Activated T-helper 1 cell treated with anti-CD3 and anti-CD28 coated beads, Interleukin-12 subunit alpha, Interleukin-12 subunit beta, Interleukin-2, Interleukin-4 antibody, amounts not matched to agents 30 ng/mL and 10 ng/mL and 1 ng/mL, durations not matched to agents 14 hours and 24 hours and 36 hours (primary cell): ENCODE results near the gene SOX30. TPM values are rescaled to one million over a fixed set of nuclear protein-coding genes. Genes with fewer than 3 reads are reported as not detected.

Source experiments
- DNase-seq: peaks from one replicate; pipeline ENCODE4 v3.0.0; 2021; ENCODE audit warnings: low spot score
- H3K27ac Mint-ChIP-seq: one replicate; pipeline ENCODE4 v1.8.0; 2021; ENCODE audit warnings: mild to moderate bottlenecking, mixed read lengths
- H3K27me3 Mint-ChIP-seq: one replicate; pipeline ENCODE4 v1.8.0; 2022; ENCODE audit warnings: mild to moderate bottlenecking, moderate library complexity, mixed read lengths; ENCODE audit not compliant: insufficient read depth
- H3K36me3 Mint-ChIP-seq: one replicate; pipeline ENCODE4 v1.8.0; 2021; ENCODE audit warnings: low read depth, mixed read lengths
- H3K4me1 Mint-ChIP-seq: one replicate; pipeline ENCODE4 v1.8.0; 2021; ENCODE audit warnings: low read depth, mixed read lengths
- H3K4me3 Mint-ChIP-seq: one replicate; pipeline ENCODE4 v1.8.0; 2021; ENCODE audit warnings: mild to moderate bottlenecking, moderate library complexity, mixed read lengths
- H3K9me3 Mint-ChIP-seq: one replicate; pipeline ENCODE4 v1.8.0; 2021; ENCODE audit warnings: mixed read lengths
- intact Hi-C: fragments of 100-400 bp; cut with micrococcal nuclease; formaldehyde crosslinking; loops from one replicate; pipeline ENCODE4 v1.15.1; 2024
- total RNA-seq: library from RNA; stranded (reverse); gene quantifications from 2 replicates; pipeline ENCODE4 v1.2.3, GENCODE V29; 2022

Gene SOX30
- total RNA-seq, 1 donor from 2014 or later = 0.29 TPM

DNA sequence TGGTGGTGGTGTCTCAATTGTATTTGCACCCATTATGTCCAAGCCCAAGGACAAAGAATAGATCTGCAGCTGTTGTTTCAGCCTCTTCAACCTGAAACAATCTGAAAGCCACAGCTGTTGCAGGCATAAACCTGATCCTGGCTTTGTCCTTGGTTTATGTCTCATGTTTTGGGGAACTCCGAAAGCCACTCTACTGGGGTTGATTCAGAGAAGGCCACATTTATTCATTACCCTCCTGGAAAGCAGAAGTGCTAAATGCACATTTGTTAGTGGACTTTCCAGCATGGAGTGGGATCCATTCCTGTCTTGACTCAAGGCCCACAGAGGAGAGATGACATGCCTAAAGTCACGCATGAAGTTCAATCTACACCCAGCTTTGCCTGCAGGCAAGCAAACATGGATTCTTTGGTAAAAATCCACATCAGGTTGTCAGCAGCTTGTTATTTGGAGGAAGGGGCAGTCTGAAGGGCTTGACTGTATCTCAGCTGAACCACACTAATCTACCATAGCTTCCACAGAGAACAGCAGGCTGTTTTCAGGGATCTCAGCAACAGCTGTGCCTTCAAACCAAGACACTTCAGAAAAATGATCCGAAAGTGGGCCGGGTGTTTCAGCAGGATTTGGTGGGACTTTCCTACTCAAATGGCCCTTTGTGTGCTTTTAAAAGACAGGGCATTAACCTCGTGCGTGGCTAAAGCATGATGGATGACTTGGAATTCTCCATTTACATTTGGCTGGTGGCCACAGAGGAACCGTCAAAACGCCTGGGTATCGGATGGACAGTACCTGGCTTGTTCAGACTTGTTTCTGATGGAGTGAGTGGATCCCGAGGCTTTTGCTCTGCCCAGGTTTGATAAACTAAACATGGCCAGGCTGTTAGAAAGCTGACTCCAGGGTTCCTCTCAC lies 40.4 kb downstream of the SOX30 start:
- Mint-ChIP-seq H3K27ac (peak overlapping the region; percentile 55), H3K4me1 (peaks cover 70% of the 10 kb centered on the region), H3K9me3 (no peaks in the 10 kb centered on the region), H3K36me3 (peaks cover 6% of the 10 kb centered on the region), H3K4me3 (peak overlapping the region; percentile 21), H3K27me3 (no peaks in the 10 kb centered on the region)
- DNase-seq = no peak
- intact Hi-C loops = loop anchor here (1.0 kb wide), 3 partner anchors 9 to 30 kb away; no protein-coding TSS in a partner anchor

DNA sequence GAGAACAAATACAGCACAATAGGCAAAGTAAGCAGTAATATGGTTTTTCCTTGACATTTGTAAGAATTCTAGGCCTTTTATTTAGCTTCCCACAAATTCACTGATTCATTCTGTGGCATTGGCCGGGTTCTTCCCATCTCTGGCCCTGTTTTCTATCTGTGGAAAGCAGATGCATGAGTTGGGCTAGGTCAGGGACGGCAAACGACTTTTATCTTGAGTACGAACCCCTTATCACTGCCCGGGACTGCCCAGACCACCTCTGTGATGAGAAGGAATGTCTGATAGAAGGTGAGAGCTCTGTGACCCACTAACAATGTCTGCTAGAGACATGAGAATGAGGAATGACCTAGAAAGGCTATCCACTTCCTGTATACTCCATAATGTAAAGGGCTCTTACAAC lies 41.2 kb downstream of the SOX30 start:
- no peak overlapping the region for H3K4me3 Mint-ChIP-seq
- H3K36me3 Mint-ChIP-seq = peaks cover 6% of the 10 kb centered on the region
- DNase-seq = no peak
- intact Hi-C loops = loop anchor here (1.0 kb wide), 3 partner anchors 8 to 29 kb away; no protein-coding TSS in a partner anchor
- no peaks in the 10 kb centered on the region for H3K9me3 Mint-ChIP-seq
- H3K4me1 Mint-ChIP-seq = peaks cover 73% of the 10 kb centered on the region
- no peaks in the 10 kb centered on the region for H3K27me3 Mint-ChIP-seq
- H3K27ac Mint-ChIP-seq = peak overlapping the region; percentile 55

DNA sequence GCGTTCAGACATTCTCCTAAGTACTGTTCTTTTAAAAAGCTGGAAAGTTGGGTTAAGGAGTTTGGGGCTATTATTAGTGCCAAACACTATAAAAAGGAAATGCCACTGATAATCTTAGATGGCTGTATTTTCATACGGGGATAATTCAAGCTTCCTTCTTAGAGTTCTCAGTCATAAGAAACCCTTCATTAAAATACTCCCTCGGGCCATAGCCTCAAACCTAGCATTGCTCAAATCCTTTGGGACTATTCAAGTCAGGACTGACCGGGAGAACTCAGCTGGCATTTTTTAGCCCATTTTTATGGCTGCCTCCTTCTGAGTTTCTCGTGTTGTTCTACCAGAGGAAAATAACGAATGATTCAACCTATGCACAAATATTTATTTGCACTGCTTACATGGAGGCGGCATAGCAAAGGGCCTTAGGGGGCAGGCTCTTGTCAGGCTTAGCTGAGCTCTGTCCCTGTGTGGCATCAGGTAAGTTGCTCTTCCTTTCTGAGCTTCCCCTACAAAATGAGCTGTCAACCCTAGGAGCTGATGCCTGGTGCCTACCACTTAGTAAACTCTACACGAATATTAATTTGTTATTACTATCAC lies 43.2 kb downstream of the SOX30 start:
- no peak overlapping the region for H3K4me3 Mint-ChIP-seq
- H3K36me3 Mint-ChIP-seq = peaks cover 6% of the 10 kb centered on the region
- no peaks in the 10 kb centered on the region for H3K27me3 Mint-ChIP-seq
- H3K4me1 Mint-ChIP-seq = peaks cover 79% of the 10 kb centered on the region
- no peak for DNase-seq
- no peaks in the 10 kb centered on the region for H3K9me3 Mint-ChIP-seq
- intact Hi-C loops = no loop called here
- H3K27ac Mint-ChIP-seq = peak overlapping the region; percentile 46

DNA sequence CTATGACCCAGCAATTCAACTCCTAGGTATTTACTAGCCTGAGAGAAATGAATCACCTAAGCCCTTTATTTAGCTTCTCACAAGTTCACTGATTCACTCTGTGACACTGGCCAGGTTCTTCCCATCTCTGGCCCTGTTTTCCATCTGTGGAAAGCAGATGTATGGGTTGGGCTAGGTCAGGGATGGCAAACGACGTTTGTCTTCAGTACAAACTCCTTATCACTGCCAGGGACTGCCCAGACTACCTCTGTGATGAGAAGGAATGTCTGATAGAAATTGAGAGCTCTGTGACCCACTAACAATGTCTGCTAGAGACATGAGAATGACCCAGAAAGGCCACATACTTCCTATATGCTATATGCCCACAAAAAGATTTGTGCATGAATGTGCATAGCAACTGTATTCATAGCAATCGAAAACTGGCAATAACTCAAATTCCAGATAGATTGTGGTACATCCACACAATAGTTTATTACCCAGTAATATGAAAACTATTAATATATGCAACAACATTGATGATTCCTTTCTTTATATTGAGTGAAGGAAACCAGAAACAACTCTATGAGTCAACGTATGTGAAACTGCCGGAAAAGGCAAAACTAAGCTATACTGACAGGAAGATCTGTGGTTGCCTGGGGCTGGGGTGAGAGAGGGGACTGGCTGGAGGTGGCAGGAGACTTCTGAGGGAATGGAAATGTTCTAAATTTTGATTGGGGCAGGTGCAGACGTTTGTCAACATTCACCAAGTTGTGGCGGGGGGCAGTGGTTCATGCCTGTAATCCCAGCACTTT lies 44.7 kb downstream of the SOX30 start:
- H3K4me1 Mint-ChIP-seq = peaks cover 79% of the 10 kb centered on the region
- peak overlapping the region; percentile 66 for H3K4me3 Mint-ChIP-seq
- H3K27ac Mint-ChIP-seq = peak overlapping the region; percentile 94
- H3K9me3 Mint-ChIP-seq = no peaks in the 10 kb centered on the region
- intact Hi-C loops = loop anchor here (1.0 to 2.0 kb wide), 6 partner anchors 9 to 109 kb away; no protein-coding TSS in a partner anchor
- DNase-seq = peak; percentile 69
- no peaks in the 10 kb centered on the region for H3K27me3 Mint-ChIP-seq
- H3K36me3 Mint-ChIP-seq = peaks cover 8% of the 10 kb centered on the region

DNA sequence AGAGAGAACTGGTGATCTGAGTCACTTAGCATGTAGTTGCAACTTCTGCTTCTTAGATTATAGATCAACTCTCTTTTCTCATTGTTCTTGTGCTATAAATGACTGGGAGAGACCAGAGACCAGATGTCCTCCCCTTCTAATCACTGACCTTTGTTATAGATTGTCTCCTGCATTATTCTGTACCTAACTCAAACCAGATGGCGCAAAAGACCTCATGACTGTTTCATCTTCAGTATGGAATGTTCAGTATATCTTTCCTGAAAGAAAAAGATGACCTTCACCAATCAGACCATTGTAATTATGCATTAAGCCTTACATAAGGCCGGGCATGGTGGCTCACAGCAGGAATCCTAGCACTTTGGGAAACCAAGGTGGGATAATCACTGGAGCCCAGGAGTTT lies 46.2 kb downstream of the SOX30 start:
- H3K9me3 Mint-ChIP-seq = no peaks in the 10 kb centered on the region
- H3K4me3 Mint-ChIP-seq = no peak overlapping the region
- intact Hi-C loops = loop anchor here (2.0 kb wide), 1 partner anchor 111 kb away; no protein-coding TSS in a partner anchor
- DNase-seq = no peak
- H3K4me1 Mint-ChIP-seq = peaks cover 77% of the 10 kb centered on the region
- H3K27me3 Mint-ChIP-seq = no peaks in the 10 kb centered on the region
- peak overlapping the region; percentile 78 for H3K27ac Mint-ChIP-seq
- H3K36me3 Mint-ChIP-seq = peaks cover 6% of the 10 kb centered on the region

DNA sequence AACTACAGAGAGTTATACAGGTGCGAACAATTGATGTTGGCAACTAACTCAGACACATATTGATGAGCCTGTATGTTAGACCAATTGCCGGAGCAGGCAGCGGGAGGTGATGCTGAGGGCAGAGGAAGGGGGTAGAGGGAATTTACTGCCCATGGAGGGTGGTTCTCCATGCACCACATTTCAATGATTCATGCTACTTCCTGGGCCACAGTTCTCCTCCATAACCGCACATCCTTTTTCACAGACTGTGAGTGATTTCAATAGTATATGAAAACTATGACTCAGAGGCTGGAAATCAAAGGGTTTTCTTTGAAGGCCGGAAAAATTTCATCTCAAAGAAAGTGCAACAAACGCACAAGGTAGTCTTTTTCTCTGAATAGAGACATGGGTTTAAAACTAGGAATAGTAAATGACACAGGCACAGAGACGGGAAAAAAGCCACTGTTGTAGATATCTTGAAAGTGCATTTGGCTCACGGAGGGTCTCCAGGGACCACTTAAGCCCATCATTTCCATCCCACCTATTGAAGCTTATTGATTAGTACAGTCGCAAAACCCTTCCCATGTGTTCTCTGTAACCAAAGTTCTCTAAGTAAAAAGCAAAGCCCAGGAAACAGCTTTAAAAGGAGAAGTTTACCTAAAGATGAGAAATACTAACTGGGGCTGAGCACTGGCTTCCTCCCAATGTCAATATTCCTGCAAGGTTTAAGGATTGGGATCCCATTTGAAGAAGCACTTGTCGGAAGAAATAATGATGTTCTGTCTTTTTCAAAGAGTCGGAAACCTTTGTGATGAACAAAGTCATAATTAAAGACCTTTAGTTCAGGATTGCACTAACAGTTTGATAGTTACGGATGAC lies 48.7 kb downstream of the SOX30 start:
- Mint-ChIP-seq H3K4me1 (peaks cover 79% of the 10 kb centered on the region), H3K27ac (peak overlapping the region; percentile 88), H3K36me3 (peaks cover 10% of the 10 kb centered on the region), H3K9me3 (no peaks in the 10 kb centered on the region), H3K27me3 (no peaks in the 10 kb centered on the region), H3K4me3 (peak overlapping the region; percentile 59)
- intact Hi-C loops = loop anchor here (1.0 to 5.0 kb wide), 13 partner anchors 8 to 1809 kb away; partner anchors contain the start of genes CLINT1 and THG1L
- DNase-seq = peak; percentile 74

DNA sequence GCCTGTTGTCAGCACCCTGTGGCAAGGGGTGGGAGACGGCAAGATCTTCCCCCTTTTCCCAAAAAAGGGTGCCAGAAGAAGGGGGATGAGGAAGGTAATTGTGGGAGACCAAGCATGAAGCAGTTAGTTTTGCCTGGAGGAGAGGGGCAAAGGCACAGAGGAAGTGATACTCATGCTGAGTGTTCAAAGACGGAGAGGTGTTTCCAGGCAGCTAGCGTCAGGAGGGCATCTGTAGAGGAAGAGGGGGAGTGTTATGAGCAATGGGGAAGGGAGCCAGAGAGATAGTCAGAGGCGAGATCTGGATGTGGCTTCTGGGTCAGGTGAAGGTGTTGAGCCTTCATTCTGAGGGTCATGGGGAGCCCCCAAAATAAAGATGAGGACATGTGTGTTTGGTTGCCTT lies 49.7 kb downstream of the SOX30 start:
- Mint-ChIP-seq H3K9me3 (peaks cover 4% of the 10 kb centered on the region), H3K36me3 (peaks cover 9% of the 10 kb centered on the region), H3K4me1 (peaks cover 76% of the 10 kb centered on the region), H3K4me3 (peak overlapping the region; percentile 59), H3K27me3 (no peaks in the 10 kb centered on the region), H3K27ac (peak overlapping the region; percentile 88)
- intact Hi-C loops = loop anchor here (2.0 to 5.0 kb wide), 8 partner anchors 48 to 1810 kb away; partner anchors contain the start of gene CLINT1
- DNase-seq = peak; percentile 55

DNA sequence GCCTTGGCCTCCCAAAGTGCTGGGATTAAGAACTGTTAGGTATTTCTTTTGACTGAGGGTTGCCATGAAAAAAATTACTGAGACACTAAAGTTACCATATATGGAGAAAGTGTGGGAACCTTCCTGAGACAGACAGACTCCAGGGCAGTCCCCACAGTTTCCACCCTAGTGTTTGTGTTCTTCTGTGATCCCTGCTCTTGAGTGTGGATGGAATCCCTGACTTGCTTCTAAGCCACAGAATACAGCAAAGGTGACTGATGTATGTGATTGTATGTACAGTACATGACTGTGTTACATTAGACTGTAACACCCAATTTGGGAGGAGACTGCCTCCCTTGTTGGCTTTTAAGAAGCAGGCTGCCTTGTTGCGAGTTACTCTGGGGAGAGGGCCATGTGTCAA lies 52.0 kb downstream of the SOX30 start:
- no peak for DNase-seq
- no peaks in the 10 kb centered on the region for H3K27me3 Mint-ChIP-seq
- intact Hi-C loops = loop anchor here (5.0 kb wide), 1 partner anchor 678 kb away; no protein-coding TSS in a partner anchor
- peak overlapping the region; percentile 94 for H3K27ac Mint-ChIP-seq
- H3K4me1 Mint-ChIP-seq = peaks cover 88% of the 10 kb centered on the region
- peaks cover 4% of the 10 kb centered on the region for H3K9me3 Mint-ChIP-seq
- peaks cover 12% of the 10 kb centered on the region for H3K36me3 Mint-ChIP-seq
- H3K4me3 Mint-ChIP-seq = peak overlapping the region; percentile 50

DNA sequence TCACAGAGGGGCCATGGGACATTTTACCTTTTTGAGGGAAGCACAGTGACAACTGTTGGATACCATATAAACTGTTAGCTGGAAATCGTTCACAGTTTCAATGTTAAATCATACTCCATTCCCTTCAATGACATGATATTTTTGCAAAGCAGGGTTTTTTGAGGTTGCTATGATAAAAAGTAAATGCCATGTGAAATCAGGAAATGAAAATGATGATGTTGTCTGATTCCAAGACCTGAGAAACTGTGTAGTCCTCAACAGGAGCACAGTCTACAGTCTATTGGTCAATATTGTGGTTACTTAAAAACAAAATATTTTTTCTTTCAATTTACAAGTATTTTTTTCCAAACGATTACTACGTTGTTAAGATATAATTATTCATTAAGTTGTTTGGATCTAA lies 52.7 kb downstream of the SOX30 start:
- H3K4me3 Mint-ChIP-seq = peak overlapping the region; percentile 19
- no peaks in the 10 kb centered on the region for H3K27me3 Mint-ChIP-seq
- intact Hi-C loops = loop anchor here (1.0 to 5.0 kb wide), 3 partner anchors 248 to 572 kb away; no protein-coding TSS in a partner anchor
- H3K9me3 Mint-ChIP-seq = peaks cover 4% of the 10 kb centered on the region
- peaks cover 12% of the 10 kb centered on the region for H3K36me3 Mint-ChIP-seq
- no peak for DNase-seq
- H3K27ac Mint-ChIP-seq = peak overlapping the region; percentile 80
- peaks cover 91% of the 10 kb centered on the region for H3K4me1 Mint-ChIP-seq

DNA sequence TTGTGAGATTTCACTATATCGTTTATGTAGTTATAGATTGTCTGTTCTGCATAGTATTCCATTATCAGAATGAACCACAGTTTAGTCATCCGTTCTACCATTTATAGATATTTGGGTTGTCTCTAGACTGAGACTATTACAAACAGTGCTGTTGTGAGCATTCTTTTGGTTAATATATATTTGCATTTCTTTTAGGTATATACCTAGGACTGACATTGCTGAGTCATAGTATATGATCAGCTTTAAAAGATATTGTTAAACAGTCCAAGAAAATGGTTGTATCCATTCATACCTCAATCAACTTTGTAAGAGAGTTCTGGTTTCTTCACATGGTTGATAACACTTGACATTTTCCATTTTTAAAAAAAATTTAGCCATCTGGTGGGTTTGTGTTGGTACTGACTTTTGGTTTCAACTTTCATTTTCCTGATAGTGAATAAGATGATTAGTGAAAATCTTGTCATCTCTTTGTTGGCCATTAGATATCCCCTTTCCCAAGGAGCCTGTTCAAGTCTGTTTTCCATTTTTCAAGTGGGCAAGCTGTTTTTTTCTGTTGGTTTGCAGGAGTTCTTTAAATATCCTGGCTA lies 53.8 kb downstream of the SOX30 start:
- peaks cover 91% of the 10 kb centered on the region for H3K4me1 Mint-ChIP-seq
- DNase-seq = no peak
- H3K27me3 Mint-ChIP-seq = no peaks in the 10 kb centered on the region
- H3K36me3 Mint-ChIP-seq = peaks cover 9% of the 10 kb centered on the region
- H3K27ac Mint-ChIP-seq = peak overlapping the region; percentile 80
- intact Hi-C loops = loop anchor here (1.0 to 5.0 kb wide), 3 partner anchors 9 to 571 kb away; no protein-coding TSS in a partner anchor
- H3K4me3 Mint-ChIP-seq = peak overlapping the region; percentile 31
- peaks cover 4% of the 10 kb centered on the region for H3K9me3 Mint-ChIP-seq

DNA sequence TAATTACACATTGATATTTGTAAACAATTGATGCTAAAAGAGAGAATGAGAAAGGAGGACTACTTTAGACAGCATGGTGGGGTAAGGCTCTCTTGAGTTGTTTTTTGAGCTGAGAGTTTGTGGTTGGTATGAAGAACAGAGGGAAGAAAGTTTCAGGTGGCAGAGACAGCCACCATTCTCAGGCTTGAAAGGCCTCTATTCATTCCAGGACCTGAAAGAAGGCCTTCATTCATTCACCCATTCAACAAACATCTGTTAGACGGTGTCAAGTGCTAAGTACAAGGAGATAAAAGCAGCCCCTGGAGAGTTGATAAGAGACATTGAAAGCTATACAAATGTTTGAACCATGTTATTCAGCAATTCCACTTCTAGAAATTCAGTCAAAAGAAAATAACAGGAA lies 55.0 kb downstream of the SOX30 start:
- Mint-ChIP-seq H3K4me1 (peaks cover 91% of the 10 kb centered on the region), H3K9me3 (peaks cover 4% of the 10 kb centered on the region), H3K4me3 (peak overlapping the region; percentile 60), H3K36me3 (peaks cover 9% of the 10 kb centered on the region), H3K27me3 (no peaks in the 10 kb centered on the region), H3K27ac (peak overlapping the region; percentile 75)
- DNase-seq = no peak
- intact Hi-C loops = loop anchor here (5.0 kb wide), 2 partner anchors 325 to 570 kb away; no protein-coding TSS in a partner anchor
